GM18498 (cell line): ENCODE measurements around the gene FTSJ1.
"Not testable (repeated sequence)": the region's sequence is repeated elsewhere in the genome, so short reads cannot be mapped to it uniquely, and the experiment has no call there.

Experiments used
- ATAC-seq: cut with Tn5 transposase; IDR thresholded peaks from one replicate; pipeline ENCODE4 v1.9.1; 2021; ENCODE audit warnings: mild to moderate bottlenecking, moderate library complexity; ENCODE audit not compliant: unreplicated experiment

Gene FTSJ1

DNA sequence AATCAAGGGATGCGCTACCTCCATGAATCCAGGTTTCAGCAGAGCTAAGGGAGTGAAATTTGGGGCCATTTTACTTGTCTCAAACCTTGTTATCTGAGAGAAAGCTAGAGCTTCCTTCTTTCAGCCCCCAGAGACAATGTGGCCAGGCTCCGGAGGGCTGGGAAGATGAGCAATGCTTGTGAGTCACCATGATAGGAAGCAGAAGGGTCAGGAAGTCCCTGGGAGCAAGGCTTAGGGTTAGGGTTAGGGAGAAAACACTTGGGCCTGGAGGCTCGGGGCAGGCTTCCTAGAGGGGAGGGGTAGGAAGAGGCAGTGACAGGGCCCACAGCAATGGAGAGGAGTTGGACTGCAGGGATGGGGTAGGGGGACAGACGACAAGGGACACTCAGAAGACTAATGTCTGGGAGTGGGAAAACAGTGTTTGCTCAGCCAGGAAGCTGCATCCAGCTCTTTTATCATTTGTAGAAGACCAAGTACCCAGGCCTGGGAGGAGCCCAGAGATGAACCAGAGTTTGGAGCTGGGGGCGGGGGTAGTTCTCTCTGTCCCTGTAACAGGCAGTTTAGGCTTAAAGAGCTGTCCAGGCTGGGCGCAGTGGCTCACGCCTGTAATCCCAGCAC lies 16.4 kb downstream of the FTSJ1 start:
- ATAC-seq, result no peak

- no peak for ATAC-seq
Measured at GRCh38 chrX:48493890-48494364, 17.9 kb downstream of the FTSJ1 start.

- ATAC-seq, result no peak
Measured at GRCh38 chrX:48496660-48497059, 20.7 kb downstream of the FTSJ1 start.

- ATAC-seq, result no peak
Measured at GRCh38 chrX:48497871-48498270, 21.9 kb downstream of the FTSJ1 start.

GRCh38 chrX:48498374-48498809 lies 22.4 kb downstream of the FTSJ1 start:
- no peak for ATAC-seq

DNA sequence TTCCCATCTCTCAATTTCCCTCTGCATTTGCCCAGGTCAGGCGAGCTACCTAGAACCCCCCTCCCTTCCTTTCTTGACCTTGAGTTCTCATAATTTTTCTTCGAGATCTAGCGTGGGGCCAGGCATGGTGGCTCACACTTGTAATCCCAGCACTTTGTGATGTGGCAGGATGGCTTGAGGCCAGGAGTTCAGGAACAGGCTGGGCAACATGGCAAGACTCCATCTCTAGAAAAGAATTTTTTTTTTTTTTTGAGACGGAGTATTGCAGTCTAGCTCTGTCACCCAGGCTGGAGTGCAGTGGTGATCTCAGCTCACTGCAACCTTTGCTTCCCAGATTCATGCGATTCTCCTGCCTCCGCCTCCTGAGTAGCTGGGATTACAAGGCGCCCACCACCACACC lies 28.3 kb downstream of the FTSJ1 start:
- no peak for ATAC-seq

GRCh38 chrX:48505481-48505880 lies 29.5 kb downstream of the FTSJ1 start:
- ATAC-seq, result no peak

DNA sequence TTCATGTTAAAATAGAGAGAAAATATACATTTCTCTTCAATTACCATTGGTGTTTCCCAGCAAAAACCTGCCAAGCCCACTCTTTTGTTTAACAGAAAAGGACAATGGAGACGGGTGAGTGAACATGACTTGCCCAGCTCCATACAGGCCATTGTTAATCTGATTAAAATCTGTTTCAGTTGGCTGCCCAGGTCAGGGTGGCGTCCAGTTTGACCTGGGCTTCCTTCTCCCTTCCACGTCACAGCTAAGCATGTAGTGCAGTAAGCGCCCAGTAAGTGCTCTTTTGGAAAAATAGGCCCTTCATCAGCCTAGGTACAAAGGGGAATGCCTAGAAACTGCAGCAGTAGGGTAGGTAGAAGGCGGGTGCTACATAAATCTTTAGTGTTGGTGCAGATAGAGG lies 31.2 kb downstream of the FTSJ1 start:
- no peak for ATAC-seq

DNA sequence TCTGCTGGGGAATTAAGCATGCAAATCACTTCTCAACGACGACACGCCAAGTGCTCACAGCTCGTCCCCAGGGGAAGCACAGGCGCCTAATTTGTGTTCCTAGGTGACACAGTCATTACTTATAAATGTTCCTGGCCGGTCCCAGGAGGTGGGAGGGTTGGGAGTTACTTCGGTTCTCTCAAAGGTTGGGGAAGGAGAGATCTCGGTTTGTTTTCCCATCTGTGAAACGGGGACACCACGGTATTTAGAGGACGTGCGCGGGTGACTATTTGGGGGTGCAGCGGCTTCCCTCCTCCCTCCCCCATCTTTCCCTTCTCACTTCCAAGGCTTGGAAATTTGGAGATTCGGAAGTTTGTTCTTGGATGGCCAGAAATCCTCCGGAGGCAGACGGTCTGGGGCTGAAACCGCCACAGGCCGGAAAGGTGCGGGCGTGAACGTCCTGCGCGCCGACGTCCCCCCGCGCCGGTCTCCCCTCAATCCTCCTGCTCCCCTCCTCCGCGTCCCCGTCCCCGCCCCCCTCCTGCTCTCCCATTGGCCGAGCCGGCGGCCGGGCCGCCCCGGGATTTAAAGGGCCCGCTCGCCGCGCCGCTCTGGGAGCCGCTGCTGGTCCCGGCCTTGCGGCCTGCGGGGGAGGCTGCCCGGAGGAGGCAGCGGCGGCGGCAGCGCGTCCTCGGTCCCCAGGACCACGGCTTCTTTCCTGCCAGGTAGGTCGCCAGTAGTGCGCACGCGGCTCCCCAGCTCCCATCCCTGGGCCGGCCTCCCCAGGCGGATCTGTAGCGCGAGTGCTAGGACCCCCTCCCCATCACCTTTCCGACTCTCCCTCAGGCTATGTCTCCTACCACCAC lies 32.6 kb downstream of the FTSJ1 start, which contains the start of gene PORCN:
PORCN (plus strand) TSS at position 593 of the 845 bp plus-strand sequence. CDS start 829 bp downstream, outside the sequence.
- peak; percentile 88 for ATAC-seq

DNA sequence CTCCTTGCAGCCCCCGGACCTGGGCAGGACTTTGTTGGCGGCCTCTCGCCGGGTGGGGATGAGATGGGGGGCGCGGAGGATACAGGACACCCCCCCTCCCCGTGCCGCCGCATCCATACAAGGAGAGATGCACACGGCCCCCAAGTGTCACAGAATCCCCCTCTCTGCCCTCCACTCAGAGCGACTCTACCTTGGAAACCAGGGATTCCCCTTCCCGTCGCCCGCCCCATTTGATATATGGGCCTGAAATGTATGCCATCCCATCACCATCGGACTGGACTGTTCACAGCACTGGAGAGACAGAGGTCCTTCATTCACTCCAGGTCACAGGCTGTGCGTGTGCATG lies 33.2 kb downstream of the FTSJ1 start:
- no peak for ATAC-seq

DNA sequence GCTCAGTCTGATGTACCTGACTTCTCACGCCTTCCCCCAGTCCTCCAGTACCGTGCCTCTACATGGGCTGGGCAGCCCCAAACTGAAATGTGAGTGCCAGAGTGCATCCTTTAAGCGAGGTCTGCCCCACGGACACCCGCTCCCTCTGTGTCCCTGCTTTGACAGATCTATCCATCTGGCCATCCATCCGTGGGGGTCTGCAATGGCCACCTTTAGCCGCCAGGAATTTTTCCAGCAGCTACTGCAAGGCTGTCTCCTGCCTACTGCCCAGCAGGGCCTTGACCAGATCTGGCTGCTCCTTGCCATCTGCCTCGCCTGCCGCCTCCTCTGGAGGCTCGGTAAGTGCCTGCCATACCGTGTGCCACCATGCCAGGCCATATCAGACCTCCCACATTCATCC lies 33.6 kb downstream of the FTSJ1 start:
- ATAC-seq, result no peak

DNA sequence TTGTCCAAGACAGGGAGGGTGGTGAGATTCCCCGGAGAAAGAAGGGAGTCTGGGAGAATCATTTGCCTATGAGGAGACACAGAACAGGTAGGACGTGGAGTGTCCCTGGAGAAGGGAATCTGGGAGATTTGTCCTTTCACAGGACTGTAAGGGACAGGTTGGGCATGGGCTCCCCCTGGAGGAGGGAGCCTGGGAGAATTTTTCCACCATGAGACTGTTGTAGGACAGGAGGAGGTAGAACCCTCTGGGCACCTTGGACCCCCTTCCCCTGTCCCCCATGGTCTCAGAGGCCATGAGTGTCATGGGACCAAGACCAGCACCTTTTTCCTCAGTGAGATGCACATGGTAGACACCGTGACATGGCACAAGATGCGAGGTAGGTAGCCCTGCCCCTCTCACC lies 35.6 kb downstream of the FTSJ1 start:
- ATAC-seq, result no peak

DNA sequence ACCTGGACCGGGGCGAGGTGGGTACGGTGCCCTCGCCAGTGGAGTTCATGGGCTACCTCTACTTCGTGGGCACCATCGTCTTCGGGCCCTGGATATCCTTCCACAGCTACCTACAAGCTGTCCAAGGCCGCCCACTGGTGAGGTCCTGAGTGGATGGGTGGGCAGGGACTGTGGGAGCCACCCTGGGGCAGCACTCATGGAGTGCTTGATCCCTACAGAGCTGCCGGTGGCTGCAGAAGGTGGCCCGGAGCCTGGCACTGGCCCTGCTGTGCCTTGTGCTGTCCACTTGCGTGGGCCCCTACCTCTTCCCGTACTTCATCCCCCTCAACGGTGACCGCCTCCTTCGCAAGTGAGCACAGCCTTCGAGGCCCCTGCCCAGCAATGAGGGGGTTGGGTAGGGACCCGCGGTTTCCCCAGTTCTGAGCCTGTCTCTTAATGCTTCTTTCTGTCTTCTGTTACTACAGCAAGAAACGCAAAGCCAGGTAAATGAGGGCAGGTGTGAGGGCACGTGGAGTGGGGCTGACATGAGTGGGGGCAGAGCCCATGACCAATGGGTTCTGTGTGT lies 36.5 kb downstream of the FTSJ1 start:
- ATAC-seq, result no peak

DNA sequence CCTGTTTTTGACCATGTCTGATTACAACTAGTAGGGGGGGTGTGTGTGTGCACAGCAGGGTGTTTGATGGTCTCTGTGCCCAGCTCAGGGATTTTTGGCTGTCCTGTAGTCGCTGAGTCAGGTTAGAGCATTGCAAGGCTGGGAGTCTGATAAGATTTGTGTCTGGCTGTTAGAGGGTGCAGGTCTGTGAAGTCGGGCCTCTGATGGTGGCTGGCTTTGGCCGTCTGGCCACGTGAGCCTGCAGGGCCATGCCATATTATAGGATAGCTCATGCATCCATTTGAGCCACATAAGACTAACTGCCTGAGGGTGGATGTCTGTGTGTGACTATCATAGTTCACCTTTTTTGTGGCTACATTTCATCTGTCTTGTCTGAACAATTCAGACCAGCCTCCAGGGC lies 37.7 kb downstream of the FTSJ1 start:
- no peak for ATAC-seq

DNA sequence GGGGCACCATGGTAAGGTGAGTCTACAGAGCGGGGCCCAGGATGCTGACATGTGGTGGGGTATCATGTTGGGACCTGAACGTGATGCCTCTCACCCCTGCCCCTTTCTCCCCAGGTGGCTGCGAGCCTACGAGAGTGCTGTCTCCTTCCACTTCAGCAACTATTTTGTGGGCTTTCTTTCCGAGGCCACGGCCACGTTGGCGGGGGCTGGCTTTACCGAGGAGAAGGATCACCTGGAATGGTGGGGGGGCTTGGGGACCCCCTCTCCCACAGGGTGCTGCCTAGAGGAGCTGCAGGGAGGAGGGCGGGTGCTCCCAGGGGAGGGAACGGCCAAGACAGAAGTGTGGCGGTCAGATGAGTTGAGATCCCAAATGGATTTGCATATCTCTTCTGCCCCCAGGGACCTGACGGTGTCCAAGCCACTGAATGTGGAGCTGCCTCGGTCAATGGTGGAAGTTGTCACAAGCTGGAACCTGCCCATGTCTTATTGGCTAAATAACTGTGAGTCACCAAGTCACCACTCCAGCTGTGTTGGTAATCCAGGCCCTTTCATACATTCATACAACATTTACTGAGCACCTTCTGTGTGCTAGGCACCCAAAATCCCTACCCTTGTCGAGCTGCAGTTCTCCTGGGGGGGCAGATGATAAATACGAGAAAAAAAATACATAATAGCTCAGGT lies 38.3 kb downstream of the FTSJ1 start:
- no peak for ATAC-seq

GRCh38 chrX:48514868-48515460 lies 39.0 kb downstream of the FTSJ1 start:
- ATAC-seq, result no peak

DNA sequence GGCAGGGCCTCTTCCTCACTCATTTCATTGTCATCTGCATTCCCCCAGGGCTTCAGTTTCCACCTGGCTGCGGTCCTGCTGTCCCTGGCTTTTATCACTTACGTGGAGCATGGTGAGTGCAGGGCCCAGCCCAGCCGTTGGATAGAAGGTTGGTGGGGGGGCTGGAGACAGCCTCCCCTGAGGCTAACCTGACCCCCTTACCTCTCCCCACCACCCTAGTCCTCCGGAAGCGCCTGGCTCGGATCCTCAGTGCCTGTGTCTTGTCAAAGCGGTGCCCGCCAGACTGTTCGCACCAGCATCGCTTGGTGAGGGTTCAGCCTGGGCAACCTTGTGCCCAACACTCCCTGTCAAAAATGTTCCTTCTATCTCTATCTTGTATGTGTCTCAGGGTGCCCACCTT lies 39.8 kb downstream of the FTSJ1 start:
- ATAC-seq, result no peak

DNA sequence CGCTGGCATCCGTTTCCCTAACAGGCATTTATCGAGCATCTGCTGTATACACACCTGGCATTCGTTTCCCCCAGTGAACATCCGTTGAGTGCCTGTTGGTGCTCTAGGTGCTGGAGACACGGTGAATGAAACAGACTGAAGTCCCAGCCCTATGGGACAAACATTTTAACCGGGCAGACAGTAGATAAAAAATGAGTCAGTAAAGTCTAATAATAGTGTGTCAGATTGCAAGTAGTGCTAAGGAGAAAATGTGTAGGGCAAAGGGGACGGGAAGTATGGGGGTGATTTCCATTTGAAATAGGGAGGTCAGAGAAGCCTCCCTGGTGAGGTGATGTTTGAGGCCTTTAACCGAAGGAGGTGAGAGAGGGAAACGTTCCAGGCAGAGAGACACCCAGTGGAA lies 40.3 kb downstream of the FTSJ1 start:
- no peak for ATAC-seq

GRCh38 chrX:48516987-48517386 lies 41.0 kb downstream of the FTSJ1 start:
- no peak for ATAC-seq

DNA sequence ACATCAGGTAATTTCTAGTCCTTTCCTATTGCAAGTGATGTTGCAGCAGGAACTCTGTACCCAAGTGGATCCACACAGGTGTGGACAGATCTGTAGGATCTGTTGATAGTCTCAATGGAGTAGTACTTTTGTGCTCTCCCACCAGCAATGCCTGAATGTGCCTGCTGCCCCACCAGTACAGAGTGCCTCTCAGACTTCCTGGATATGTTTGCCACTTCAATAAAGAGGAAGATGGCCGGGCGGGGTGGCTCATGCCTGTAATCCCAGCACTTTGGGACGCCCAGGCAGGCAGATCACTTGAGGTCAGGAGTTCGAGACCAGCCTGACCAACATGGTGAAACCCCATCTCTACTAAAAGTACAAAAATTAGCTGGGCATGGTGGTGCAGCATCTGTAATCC lies 43.5 kb downstream of the FTSJ1 start:
- ATAC-seq, result not testable (repeated sequence)

GRCh38 chrX:48520455-48520854 lies 44.5 kb downstream of the FTSJ1 start:
- no peak for ATAC-seq
